NK-92 (cell line): ENCODE results near the gene ELK4.
A peak's percentile ranks its signal among the peaks of the same experiment; 100 is the strongest.
"Not testable (repeated sequence)": the region's sequence is repeated elsewhere in the genome, so short reads cannot be mapped to it uniquely, and the experiment has no call there.

Experiments used
- DNase-seq: peaks from one replicate; lab custom pipeline; 2025; ENCODE audit not compliant: unreplicated experiment; lab: John Stamatoyannopoulos, UW

The ELK4 gene

DNA sequence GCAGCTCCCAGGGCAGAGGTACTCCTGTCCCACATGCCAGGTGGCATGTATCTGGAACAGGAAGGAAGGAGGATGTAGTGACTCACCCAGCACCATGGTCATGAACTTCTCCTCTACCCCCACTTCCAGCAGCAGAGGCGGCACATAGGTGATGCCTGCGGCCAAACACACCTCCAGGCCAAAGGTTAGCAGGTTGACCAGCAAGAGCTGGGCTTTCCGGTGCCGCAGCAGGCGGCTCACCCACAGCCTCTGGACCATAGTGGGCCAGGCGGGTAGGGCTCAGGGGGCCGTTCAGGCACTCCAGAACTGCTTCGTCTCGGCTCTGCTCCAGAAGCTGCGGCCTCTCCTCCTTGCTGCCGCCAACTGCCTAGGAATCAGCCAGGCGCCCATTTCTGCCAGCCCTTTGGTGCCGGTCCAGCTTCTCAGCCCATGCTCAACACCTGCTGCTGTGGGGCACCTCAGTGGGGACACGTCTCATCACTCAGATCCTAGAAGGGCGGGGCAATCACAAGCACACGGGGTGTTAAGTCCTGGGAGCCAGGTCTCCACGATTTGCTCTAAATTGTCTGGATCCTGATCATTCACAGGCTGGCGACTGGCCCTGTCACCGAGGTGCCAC is 32.7 kb upstream of the ELK4 start:
- no peak for DNase-seq

DNA sequence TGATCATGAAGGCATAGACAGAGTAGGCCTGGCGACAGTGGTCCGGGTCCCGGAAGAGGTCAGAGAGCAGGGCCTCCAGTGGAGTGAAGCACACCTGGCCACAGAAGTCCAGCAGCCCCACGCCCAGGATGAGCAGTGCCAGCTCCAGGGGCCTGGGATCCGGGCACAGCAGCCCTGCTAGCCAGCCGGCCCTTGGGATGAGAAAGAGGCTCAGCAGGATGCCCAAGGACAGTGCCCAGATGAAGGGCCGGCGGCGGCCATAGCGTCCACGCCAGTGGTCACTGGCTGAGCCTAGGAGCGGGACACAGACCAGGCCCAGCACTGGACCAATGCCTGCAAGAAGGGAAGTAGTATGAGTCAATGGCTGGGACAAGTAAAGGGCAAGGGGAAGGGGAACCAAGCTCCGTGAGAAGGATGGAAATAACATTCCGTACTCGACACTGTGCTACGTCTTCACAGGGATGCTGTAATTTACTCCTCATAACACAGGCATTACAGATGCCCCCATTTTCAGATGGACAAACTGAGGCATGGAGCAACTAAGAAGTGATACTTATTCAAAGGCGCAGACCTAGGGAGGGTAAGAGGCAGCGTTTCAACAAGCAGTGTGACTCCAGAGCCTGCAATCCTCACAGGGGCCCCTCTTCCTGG is 31.6 kb upstream of the ELK4 start:
- no peak for DNase-seq

DNA sequence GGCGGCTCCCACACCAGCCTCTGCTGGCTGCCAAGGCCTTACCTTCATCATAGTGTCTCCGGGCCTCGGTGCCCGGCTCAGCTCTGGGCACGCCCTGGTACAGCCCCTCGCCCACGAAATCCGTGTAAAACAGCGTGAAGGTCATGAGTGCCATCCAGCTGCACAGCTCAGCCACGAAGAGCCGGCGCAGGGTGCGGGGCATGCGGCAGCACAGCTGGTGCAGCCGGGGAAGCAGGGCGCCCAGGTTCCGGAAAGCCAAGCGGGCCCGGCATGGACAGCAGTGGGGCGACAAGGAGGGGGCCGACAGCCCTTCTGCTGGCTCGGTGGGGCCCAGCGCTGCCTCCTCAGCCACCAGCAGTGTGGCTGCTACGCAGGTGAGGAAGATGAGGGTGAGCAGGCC is 31.0 kb upstream of the ELK4 start:
- no peak for DNase-seq

DNA sequence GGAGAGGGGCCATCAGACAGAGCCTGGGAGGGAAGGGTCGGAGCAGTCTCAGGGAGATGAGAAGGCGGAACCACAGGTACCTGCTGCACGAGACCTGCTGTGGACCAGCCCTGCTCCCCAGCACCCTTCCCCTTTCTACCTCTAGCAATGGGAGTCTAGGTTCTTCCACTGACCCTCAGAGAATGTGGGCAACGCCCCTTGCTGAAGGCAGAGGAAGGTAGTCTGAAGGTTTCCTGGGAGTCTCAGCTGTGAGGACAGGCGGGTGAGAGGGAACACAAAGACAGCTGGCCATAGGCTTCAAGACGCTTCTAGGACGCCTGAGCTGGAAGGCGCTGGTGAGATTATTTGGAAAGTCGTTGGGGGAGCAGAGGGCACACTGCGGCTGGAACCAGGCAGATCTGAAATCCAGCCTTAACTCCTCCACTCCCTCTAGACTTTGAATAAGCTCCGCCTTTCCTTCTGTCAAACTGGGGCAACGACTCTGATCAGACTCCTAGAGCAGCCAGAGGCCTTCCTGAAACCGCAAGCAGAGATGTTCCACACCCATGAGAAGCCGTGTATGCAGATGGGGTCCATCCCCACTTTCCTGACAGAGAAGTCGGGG is 30.4 kb upstream of the ELK4 start:
- no peak for DNase-seq

DNA sequence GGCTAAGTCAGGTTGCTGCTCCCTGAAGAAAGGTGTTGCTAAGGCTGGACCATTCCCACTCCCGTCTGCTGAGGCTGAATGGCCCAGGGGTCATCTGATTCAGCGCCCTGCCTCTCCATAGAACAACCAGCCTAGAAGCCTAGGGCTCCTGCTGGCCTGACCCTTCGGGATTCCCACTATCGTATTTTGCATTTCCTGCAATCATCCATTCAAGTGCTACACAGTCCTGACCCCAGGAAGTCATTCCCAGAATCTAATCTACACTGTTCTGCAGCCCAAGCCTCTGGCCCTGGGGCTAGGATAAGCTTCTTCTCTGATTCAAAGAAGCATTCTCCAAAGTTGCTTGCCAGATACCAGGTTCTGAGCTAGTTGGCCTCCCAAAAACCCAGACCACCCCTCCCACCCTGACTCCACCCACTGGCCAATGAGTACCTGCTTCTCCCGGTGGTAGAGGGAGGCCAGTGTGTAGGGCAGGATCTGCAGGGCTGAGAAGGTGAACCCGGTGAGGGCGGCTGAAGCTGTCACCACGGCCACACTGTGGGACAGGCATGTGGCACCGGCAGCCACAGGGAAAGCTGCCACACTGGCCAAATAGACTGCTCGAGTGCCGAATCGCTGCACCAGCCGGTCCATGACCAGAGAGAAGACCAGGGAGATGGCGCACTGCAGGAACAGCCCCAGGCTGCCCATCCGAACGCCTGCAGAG is 29.8 kb upstream of the ELK4 start:
- DNase-seq, result no peak

DNA sequence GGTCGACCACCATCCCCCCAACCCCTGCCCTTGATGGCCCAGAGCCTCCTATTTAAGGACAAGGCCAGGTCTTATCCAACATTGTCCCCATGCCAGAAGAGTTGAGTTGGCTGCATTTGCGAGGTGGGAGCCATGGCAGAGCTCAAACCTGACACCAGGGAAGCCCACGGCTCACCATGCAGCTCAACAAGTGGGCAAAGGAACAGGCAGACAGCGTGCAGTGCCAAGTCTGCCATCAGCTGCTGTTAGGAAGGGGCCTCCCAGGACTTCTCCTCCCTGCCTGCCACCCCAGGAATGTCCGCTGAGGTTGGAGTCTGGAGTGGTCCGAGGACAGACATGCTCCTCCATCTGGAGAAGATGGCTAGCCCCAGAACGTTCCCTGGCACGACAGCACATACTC is 28.6 kb upstream of the ELK4 start:
- DNase-seq, result no peak

DNA sequence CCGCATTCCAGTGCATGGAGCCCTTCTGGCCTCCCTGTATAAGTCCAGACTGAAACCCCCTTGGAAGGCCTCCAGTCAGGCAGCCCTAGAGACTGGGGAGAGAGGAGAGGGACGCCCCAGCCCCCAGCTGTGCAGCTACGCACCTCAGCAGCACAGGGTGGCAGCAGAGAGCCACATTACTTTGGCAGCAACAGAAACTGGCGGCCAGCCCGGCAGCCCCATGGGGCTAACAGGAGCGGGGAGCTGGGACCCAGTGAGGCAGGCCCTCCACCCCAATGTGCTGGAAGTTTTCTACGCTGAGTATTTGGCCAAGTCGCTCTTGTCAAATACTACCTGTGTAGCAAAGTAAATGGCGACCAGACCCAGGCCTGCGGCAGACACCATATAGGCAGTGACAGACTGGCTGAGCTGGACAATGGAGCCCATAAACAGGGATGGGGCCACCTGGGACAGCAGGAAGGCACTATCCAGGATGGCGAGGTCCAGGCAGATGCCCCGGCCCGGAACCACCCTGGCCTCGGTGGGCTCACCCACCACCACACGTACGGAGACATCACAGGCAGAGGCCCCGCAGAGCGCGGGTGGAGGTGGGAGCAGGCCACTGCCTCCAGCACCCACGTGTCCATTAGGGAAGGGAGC is 27.3 kb upstream of the ELK4 start:
- no peak for DNase-seq

DNA sequence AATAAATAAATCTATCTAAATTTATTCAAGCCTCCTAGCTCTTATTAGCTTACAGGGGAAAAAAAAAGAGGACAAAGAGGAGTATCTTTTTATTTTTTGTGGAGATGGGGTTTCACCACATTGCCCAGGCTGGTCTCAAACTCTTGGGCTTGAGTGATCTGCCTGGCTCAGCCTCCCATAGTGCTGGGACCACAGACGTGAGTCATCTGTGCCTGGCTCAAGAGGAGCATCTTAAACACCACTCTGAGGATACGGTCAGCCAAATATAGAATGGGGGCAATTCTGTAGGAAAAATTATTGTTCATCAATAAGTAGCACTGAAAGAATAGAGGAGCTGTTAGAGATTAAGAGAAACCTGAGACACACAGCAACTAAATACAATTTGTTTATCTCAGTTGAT is 24.4 kb upstream of the ELK4 start:
- DNase-seq, result no peak

DNA sequence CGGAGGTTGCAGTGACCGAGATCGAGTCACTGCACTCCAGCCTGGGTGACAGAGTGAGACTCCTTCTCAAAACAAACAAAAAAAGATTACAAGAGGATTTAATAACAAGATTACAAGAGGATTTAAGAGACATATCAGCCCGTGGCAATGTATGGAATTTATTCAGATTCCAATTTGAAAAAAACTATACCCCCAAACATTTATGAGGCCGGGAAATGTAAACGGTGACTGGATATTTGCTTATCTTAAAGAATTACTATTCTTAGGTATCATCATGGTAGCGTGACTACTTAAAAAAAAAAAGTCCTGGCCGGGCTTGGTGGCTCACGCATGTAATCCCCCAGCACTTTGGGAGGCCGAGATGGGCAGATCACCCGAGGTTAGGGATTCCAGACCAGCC is 21.2 kb upstream of the ELK4 start:
- DNase-seq, result no peak

DNA sequence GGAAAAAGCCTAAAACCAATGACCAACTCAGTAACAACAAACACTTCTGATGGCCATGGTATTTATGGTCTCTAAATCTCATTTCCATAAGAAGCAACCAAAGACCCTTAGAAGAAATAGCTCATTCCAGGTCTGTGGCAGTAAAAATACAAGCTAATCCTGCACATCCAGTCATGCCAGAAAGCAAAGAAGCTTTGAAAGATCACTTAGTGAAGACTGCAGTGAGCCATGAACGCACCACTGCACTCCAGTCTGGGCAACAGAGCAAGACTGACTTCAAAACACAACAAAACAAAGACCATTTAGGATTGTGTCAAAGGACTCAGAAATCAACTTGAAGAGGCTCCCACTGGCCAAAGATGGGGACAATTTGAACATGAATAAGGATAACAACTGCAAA is 18.4 kb upstream of the ELK4 start:
- no peak for DNase-seq

DNA sequence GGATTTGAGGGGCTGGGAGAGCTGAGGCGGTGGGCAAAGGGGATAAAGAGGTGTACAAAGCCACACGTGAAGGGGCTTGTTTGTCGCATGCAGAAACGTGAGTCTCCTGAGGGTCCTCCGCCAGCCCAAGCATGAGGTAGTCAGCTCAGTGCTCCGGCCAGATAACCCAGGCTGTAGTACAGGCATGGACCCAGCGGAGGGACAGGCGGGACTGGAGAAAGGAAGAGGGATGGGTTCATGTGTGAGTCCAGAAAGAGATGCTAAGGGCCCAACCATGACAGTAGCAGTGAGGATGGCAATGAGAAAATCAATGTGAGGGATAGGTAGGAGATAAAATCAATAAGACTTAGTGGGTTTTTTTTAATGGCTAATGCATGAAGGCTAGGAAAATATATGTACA is 13.7 kb upstream of the ELK4 start:
- DNase-seq, result no peak

DNA sequence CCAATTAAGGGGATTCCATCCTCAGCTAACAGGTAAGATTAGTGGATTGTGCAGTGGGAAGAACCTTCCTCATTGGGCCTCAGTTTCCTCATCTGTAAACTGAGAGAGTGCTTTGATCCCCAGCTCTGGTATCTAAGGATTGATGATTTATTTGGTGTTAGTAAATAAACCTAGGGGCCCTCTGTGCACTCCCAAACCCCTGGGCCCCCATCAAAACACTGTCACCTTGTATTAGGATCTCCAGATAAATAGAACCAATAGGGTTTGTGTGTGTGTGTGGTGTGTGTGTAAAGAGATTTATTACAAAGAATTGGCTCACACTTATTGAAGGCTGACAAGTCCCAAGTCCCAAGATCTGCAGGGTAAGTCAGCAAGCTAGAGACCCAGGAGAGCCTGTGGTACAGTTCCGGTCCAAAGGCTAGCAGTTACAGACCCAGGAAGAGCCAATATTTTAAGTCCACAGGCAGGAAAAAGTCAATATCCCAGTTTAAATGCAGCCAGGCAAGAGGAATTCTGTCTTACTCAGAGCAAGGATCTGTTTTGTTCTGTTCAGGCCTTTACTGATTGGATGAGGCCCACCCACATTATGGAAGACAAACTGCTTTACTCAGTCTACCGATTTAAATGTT is 11.0 kb upstream of the ELK4 start:
- DNase-seq, result no peak

DNA sequence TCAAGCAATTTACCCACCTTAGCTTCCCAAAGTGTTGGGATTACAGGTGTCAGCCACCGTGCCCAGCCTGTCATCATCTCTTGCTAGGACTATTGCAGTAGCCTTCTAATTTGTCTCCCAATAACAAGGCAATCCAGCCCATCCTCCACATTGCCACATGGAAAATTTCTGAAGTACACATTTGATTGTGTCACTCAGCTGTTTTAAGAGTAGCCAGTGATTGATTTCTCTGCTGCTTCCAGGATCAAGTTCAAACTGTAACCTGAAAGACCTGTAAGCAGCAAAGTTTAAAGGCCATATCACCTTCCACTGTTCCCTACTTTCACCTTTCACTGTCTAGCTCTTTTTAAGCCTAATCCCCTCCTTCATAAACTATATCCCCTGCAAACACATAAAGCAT is 7.8 kb upstream of the ELK4 start:
- DNase-seq, result no peak

DNA sequence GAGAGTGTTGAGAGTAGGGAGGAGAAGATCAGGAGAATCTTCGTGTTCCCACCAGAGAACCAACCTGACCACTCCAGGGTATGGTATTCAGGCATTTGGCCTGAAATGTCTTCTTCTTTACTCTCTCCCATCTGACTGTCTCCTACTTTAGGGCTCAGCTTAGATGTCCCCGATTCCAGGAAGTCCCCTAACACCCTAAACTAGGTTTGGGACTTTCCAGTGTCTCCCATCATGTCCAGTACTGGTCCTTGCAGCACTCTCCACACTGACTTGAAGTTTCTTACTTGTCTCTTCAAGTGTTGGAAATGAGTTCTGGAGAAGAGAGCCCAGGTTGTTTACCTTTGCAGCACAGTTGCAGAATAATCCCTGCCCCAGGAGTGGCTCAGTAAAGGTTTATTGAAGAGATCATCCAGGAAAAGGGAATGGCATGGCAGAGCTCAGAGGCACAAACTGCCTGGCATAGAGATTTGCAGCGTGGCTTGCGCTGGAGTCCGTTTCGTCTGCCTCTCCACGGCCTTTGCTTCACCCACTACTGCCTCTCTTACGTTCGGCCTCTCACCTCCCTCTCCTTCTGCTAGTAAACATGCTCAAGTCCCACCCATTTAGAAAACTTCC is 6.2 kb upstream of the ELK4 start:
- DNase-seq, result no peak

DNA sequence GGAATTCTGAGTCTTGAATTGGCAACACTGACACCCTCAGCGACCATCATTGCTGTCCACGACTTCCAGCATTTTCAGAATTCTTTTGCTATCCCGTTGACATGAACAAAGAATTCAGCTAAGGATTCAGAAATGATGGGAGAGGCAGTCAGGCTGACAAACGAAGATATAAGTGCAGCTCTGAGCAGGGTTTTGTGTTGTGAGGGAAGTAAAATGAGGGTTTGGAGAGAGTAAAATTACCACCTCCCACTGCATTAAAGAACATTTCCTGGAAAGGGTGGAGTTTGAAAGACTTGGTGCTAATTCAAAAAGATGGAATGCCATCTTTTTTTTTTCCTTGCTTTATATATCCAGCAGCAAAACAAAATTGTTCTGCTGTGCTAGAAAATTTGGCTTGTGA is 4.9 kb upstream of the ELK4 start:
- DNase-seq, result no peak

DNA sequence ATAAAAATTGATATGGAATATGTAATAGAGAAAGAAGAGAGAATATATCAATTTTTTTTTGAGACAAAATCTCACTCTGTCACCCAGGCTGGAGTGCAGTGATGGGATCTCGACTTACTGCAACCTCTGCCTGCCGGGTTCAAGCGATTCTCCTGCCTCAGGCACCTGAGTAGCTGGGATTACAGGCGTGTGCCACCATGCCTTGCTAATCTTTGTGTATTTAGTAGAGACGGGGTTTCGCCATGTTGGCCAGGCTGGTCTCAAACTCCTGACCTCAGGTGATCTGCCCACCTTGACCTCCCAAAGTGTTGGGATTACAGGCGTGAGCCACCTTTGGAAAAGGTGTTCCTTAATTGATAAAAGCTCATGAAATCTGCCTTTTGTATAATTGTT is 4.3 kb upstream of the ELK4 start:
- not testable (repeated sequence) for DNase-seq

DNA sequence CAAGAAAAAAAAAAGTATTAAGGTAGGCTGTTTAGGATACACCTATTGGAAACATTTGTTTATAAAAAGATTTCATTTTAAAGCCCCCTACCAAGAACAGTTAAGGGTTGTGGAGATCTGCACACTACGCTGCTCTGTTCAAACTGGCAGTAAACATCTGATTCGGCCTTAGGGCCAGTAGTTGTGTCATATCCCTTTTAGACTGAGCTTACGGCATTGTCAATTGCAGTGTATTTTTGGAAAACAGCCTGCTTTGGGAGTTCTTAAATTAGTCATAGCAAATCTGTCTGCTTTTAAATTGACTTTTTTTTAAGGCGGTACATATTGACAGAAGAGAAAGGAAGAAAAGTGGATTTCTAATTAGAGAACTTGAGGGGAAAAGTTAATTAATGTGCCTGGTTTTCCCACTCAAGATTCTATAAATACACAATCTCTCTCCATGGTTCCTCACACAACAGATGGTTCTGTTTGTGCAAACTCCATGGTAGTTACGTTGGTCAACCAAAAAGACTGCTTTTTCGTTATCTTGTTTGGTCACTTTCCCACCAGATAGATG is 1.7 kb upstream of the ELK4 start:
- no peak for DNase-seq

DNA sequence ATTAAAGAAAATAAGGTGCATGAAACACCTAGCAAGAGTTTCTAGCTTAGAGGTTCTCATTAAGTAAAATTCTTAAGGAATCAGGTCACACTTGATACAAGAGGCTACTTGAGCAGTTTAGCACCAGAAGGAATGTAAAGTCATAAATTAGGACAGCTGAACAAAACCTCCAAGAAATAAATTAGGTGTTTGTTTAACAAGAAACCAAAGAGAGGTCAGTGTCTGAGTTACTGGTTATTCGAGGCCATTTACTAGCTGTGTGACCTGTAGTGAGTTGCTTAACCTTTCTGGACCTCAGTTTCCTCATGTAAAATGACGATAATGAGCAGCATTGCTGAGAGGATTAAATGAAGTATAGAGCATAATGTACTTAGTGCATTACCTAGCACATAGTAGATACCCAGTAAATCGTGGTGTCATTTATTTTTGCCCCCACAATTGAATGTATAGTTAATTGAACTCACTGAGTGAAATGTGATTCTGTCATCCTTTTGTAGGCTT is 908 bp upstream of the ELK4 start:
- no peak for DNase-seq

DNA sequence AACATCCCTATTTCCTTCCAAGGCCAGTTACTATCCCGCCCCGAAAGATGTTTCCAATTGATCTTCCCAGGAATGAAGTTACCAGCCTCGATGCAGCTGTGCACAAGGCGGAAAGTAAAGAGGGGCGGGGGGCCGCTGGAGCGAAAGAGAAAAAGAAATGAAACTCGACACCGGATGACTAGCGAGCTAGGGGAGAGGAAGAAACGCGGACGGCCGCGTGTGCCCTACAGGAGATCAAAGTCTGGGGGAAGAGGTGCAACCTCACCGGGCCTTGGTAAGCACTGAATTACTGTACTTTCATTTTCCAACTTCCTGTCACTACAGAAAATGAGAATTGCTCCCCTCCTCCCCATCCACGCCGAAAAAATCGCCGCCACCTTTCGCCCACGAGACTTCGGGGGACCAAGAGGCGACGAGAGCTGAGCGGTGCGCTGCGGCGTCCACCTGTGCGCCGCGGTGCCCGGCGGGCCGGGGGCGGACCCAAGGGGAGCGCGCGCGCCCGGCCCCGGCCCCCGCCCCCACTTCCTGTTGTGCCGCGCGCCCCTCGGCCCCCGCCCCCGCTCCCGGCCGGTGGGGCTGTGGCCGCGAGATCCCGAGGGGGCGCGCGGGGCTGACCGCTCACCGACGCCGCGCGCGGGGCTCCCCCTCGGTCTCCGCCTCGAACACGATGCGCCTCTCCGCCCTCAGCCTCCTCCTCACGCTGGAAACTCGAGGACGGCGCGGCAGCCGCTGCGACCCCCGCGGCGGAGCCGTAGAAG is 622 bp downstream of the ELK4 start:
- peak; percentile 28 for DNase-seq

DNA sequence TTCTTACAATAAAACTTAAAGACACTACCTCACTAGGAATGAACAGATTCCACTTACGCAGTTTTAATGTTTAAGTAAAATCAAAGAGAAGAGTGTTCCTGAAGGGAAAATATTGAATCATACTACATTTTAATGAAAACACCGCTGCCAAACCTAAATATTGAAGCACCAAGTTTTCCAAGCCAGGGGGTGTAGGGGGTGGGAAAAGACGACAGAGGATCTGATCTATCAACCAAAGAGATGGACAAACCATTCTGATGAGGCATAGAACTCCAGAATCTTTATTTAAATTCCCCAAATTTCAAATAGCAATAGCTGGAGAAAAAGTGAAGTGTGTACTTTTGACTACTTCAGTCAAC is 1.2 kb downstream of the ELK4 start:
- DNase-seq, result no peak
